HCT116 (cell line): ENCODE results near the gene CDH1.

Source experiments
- CEBPB ChIP-seq: IDR thresholded peaks from 2 replicates; pipeline ENCODE4 v1.6.1; 2012; ENCODE audit warnings: low read depth
- CTCF ChIP-seq, 3 experiments: fragments of 200-600 bp in 1 of 3; sonication (generic) in 1 of 3; IDR thresholded peaks in 2 of 3; conservative IDR thresholded peaks in 1 of 3; 2 replicates each; pipeline ENCODE4 v1.5.1; 2012 to 2017; ENCODE audit warnings: low read depth in 2 of 3, low read length in 2 of 3, antibody characterized with exemption in 1 of 3, borderline replicate concordance in 1 of 3, control low read depth in 1 of 3, mild to moderate bottlenecking in 1 of 3, mixed read lengths in 1 of 3, mixed run types in 1 of 3, moderate library complexity in 1 of 3; ENCODE audit not compliant: insufficient read depth in 1 of 3
- EGR1 ChIP-seq: IDR thresholded peaks from 2 replicates; pipeline ENCODE4 v1.6.1; 2012; ENCODE audit warnings: low read depth
- EZH2 ChIP-seq: fragments of 200-600 bp; sonication (generic); IDR thresholded peaks from 2 replicates; pipeline ENCODE4 v1.6.1; 2017; ENCODE audit warnings: antibody characterized with exemption, mixed run types
- EZH2phosphoT487 ChIP-seq: fragments of 200-600 bp; IDR thresholded peaks from 2 replicates; pipeline ENCODE4 v1.6.1; 2018; ENCODE audit warnings: antibody characterized with exemption, borderline replicate concordance
- JUND ChIP-seq: IDR thresholded peaks from 2 replicates; pipeline ENCODE4 v1.6.1; 2012
- MAX ChIP-seq: IDR thresholded peaks from 2 replicates; pipeline ENCODE4 v1.6.1; 2012
- POLR2A ChIP-seq: IDR thresholded peaks from 2 replicates; pipeline ENCODE4 v1.7.0; 2011; ENCODE audit warnings: borderline replicate concordance; ENCODE audit not compliant: insufficient read depth, insufficient read length; ENCODE audit errors: extremely low read depth
- RAD21 ChIP-seq: IDR thresholded peaks from 2 replicates; pipeline ENCODE4 v1.6.1; 2012; ENCODE audit warnings: low read depth, mild to moderate bottlenecking
- REST ChIP-seq: IDR thresholded peaks from 2 replicates; pipeline ENCODE4 v1.6.1; 2012; ENCODE audit warnings: low read depth
- ZNF274 ChIP-seq: fragments of 200-500 bp; sonication (Bioruptor generic); IDR thresholded peaks from 2 replicates; pipeline ENCODE4 v1.6.1; 2014; ENCODE audit warnings: mild to moderate bottlenecking, low read depth, low read length, inconsistent platforms
- TF ChIP-seq, protein P1 (sequence below): IDR thresholded peaks from 2 replicates; pipeline ENCODE4 v1.6.1; 2011; ENCODE audit warnings: mild to moderate bottlenecking, low read length, moderate library complexity; ENCODE audit not compliant: insufficient replicate concordance; ENCODE audit errors: extremely low read depth

DNA sequence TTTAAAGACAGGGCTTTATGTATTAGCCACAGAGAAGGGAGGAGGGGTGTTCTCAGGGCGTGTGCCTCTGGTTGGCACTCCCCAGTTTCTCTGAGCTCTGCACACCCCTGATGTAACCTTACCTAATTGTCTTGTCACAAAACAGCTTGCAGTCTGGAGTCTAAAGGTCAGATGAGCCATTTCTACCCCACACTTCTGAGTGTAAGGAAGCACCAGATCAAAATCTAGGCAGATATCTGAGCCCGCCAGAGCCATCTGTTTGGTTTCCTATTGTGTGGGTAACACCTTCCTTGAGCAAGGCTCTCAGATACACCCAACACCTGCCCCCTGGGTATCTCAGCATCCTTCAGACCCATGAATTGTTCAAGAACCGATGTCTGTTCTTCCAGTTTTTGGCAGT, 15.5 kb downstream of the CDH1 start:
- TF ChIP-seq REST (no peak), EZH2 (no peak), EGR1 (no peak), CEBPB (no peak), CTCF (IDR thresholded peaks at IDR 0.05 in 2 of 3, conservative IDR thresholded peaks at IDR 0.05 in 1 of 3; ENCODE audit: borderline replicate concordance in 1 of 3, insufficient read depth in 1 of 3, low read depth in 2 of 3, low read length in 2 of 3) (no peak), JUND (no peak), MAX (no peak), RAD21 (no peak), POLR2A (no peak), EZH2phosphoT487 (no peak), ZNF274 (no peak)
- TF ChIP-seq, protein P1, sequence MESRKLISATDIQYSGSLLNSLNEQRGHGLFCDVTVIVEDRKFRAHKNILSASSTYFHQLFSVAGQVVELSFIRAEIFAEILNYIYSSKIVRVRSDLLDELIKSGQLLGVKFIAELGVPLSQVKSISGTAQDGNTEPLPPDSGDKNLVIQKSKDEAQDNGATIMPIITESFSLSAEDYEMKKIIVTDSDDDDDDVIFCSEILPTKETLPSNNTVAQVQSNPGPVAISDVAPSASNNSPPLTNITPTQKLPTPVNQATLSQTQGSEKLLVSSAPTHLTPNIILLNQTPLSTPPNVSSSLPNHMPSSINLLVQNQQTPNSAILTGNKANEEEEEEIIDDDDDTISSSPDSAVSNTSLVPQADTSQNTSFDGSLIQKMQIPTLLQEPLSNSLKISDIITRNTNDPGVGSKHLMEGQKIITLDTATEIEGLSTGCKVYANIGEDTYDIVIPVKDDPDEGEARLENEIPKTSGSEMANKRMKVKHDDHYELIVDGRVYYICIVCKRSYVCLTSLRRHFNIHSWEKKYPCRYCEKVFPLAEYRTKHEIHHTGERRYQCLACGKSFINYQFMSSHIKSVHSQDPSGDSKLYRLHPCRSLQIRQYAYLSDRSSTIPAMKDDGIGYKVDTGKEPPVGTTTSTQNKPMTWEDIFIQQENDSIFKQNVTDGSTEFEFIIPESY, result no peak
